ENCODE measurements around the gene OTOG. TPM values are rescaled to one million over a fixed set of nuclear protein-coding genes. Genes with fewer than 3 reads are reported as not detected.

Gene OTOG
- total RNA-seq, 2 experiments from 2014 or later, result not detected

GRCh38 chr11:17540807-17541206 is 6.3 kb upstream of the OTOG start:
- no peak for TF ChIP-seq CTCF (IDR thresholded peaks at IDR 0.05)
- ChIA-PET POLR2A (no interaction called here), CTCF (interaction anchor here (1.9 kb wide), 1 partner anchor 13 kb away, joined by 9 read pairs; no protein-coding TSS in a partner anchor)
- intact Hi-C loops (cut with micrococcal nuclease), result no loop called here
- Mint-ChIP-seq H3K27me3 (peaks cover 10% of the 10 kb centered on the region), H3K4me1 (ENCODE audit: low read depth) (peaks cover 2% of the 10 kb centered on the region), H3K27ac (no peak overlapping the region), H3K9me3 (no peaks in the 10 kb centered on the region), H3K36me3 (ENCODE audit: low read depth) (no peaks in the 10 kb centered on the region), H3K4me3 (no peak overlapping the region)
- DNase-seq (no peak), ATAC-seq (no peak)

GRCh38 chr11:17541330-17541885 is 5.7 kb upstream of the OTOG start:
- Mint-ChIP-seq H3K9me3 (no peaks in the 10 kb centered on the region), H3K4me3 (no peak overlapping the region), H3K4me1 (ENCODE audit: low read depth) (peaks cover 2% of the 10 kb centered on the region), H3K27me3 (peaks cover 16% of the 10 kb centered on the region), H3K27ac (no peak overlapping the region), H3K36me3 (ENCODE audit: low read depth) (no peaks in the 10 kb centered on the region)
- intact Hi-C loops (cut with micrococcal nuclease), result no loop called here
- CTCF ChIA-PET, result interaction anchor here (1.9 kb wide), 1 partner anchor 14 kb away, joined by 9 read pairs; no protein-coding TSS in a partner anchor
- DNase-seq (no peak), ATAC-seq (no peak)
- POLR2A ChIA-PET, result no interaction called here
- TF ChIP-seq CTCF (IDR thresholded peaks at IDR 0.05), result no peak

GRCh38 chr11:17542249-17542648 is 4.8 kb upstream of the OTOG start:
- DNase-seq, result no peak
- intact Hi-C loops (cut with micrococcal nuclease), result no loop called here
- ATAC-seq, result no peak
- ChIA-PET CTCF (interaction anchor here (1.5 to 1.9 kb wide), 2 partner anchors 11 to 14 kb away, joined by 3 to 9 read pairs; no protein-coding TSS in a partner anchor), POLR2A (no interaction called here)
- H3K4me1 Mint-ChIP-seq (ENCODE audit: low read depth), result peaks cover 2% of the 10 kb centered on the region
- H3K27me3 Mint-ChIP-seq, result peaks cover 21% of the 10 kb centered on the region
- no peak for TF ChIP-seq CTCF (IDR thresholded peaks at IDR 0.05)
- H3K4me3 Mint-ChIP-seq, result no peak overlapping the region
- no peaks in the 10 kb centered on the region for H3K9me3 Mint-ChIP-seq
- H3K27ac Mint-ChIP-seq, result no peak overlapping the region
- no peaks in the 10 kb centered on the region for H3K36me3 Mint-ChIP-seq (ENCODE audit: low read depth)

- TF ChIP-seq CTCF (IDR thresholded peaks at IDR 0.05), result no peak
- POLR2A ChIA-PET, result no interaction called here
- ATAC-seq, result no peak
- no peak for DNase-seq
- no peaks in the 10 kb centered on the region for H3K36me3 Mint-ChIP-seq (ENCODE audit: low read depth)
- CTCF ChIA-PET, result interaction anchor here (1.5 kb wide), 1 partner anchor 12 kb away, joined by 3 read pairs; no protein-coding TSS in a partner anchor
- H3K9me3 Mint-ChIP-seq, result no peaks in the 10 kb centered on the region
- H3K4me3 Mint-ChIP-seq, result no peak overlapping the region
- peaks cover 2% of the 10 kb centered on the region for H3K4me1 Mint-ChIP-seq (ENCODE audit: low read depth)
- H3K27ac Mint-ChIP-seq, result no peak overlapping the region
- peaks cover 28% of the 10 kb centered on the region for H3K27me3 Mint-ChIP-seq
- intact Hi-C loops (cut with micrococcal nuclease), result no loop called here
These were observed 4.0 kb upstream of the OTOG start for GRCh38 chr11:17543041-17543440.

GRCh38 chr11:17543574-17544180 is 3.4 kb upstream of the OTOG start:
- ATAC-seq (no peak), DNase-seq (no peak)
- Mint-ChIP-seq H3K4me1 (ENCODE audit: low read depth) (peaks cover 2% of the 10 kb centered on the region), H3K27ac (no peak overlapping the region), H3K4me3 (no peak overlapping the region), H3K9me3 (no peaks in the 10 kb centered on the region), H3K36me3 (ENCODE audit: low read depth) (no peaks in the 10 kb centered on the region), H3K27me3 (peaks cover 30% of the 10 kb centered on the region)
- TF ChIP-seq CTCF (IDR thresholded peaks at IDR 0.05), result no peak
- intact Hi-C loops (cut with micrococcal nuclease), result no loop called here
- POLR2A ChIA-PET, result no interaction called here
- CTCF ChIA-PET, result interaction anchor here (0.8 to 1.5 kb wide), 2 partner anchors 13 to 16 kb away, joined by 3 read pairs; no protein-coding TSS in a partner anchor
